OCI-M2 (cell line): ENCODE measurements around the gene GPSM3.
"Not testable (repeated sequence)": the region's sequence is repeated elsewhere in the genome, so short reads cannot be mapped to it uniquely, and the experiment has no call there.

ENCODE experiments used
- DNase-seq: peaks from one replicate; lab custom pipeline; 2025; ENCODE audit not compliant: unreplicated experiment; lab: John Stamatoyannopoulos, UW

GPSM3 gene

GRCh38 chr6:32192608-32193039, at the start of gene GPSM3:
TSS of gene GPSM3 (minus strand) at chr6:32192643. CDS start at chr6:32192513, 130 bp downstream.
- DNase-seq: peak; percentile 91

GRCh38 chr6:32240686-32241085, 48.2 kb upstream of the GPSM3 start:
- no peak for DNase-seq

- no peak for DNase-seq
These were observed 47.0 kb upstream of the GPSM3 start for GRCh38 chr6:32239462-32239861.

GRCh38 chr6:32234934-32235333, 42.5 kb upstream of the GPSM3 start:
- DNase-seq: no peak

GRCh38 chr6:32226434-32226833, 34.0 kb upstream of the GPSM3 start:
- DNase-seq: no peak

GRCh38 chr6:32224696-32225095, 32.3 kb upstream of the GPSM3 start:
- no peak for DNase-seq

GRCh38 chr6:32223258-32224235, 31.1 kb upstream of the GPSM3 start, which contains the start of gene NOTCH4:
TSS of gene NOTCH4 (minus strand) at chr6:32224067. CDS start at chr6:32223928, 139 bp downstream.
- DNase-seq: no peak

GRCh38 chr6:32222333-32223230, 30.1 kb upstream of the GPSM3 start:
- no peak for DNase-seq

- no peak for DNase-seq
These were observed 27.6 kb upstream of the GPSM3 start for GRCh38 chr6:32220021-32220420.

GRCh38 chr6:32218167-32218566, 25.7 kb upstream of the GPSM3 start:
- no peak for DNase-seq

- no peak for DNase-seq
These were observed 24.6 kb upstream of the GPSM3 start for GRCh38 chr6:32216998-32217397.

GRCh38 chr6:32216285-32216684, 23.8 kb upstream of the GPSM3 start:
- no peak for DNase-seq

GRCh38 chr6:32215617-32216016, 23.2 kb upstream of the GPSM3 start:
- DNase-seq: no peak

GRCh38 chr6:32214126-32214525, 21.7 kb upstream of the GPSM3 start:
- no peak for DNase-seq

- no peak for DNase-seq
These were observed 21.2 kb upstream of the GPSM3 start for GRCh38 chr6:32213649-32214048.

GRCh38 chr6:32212076-32212760, 19.8 kb upstream of the GPSM3 start:
- no peak for DNase-seq

GRCh38 chr6:32211432-32211831, 19.0 kb upstream of the GPSM3 start:
- DNase-seq: not testable (repeated sequence)

GRCh38 chr6:32210191-32210601, 17.8 kb upstream of the GPSM3 start:
- no peak for DNase-seq

GRCh38 chr6:32208996-32209395, 16.6 kb upstream of the GPSM3 start:
- no peak for DNase-seq

GRCh38 chr6:32204268-32204715, 11.8 kb upstream of the GPSM3 start:
- DNase-seq: no peak
